ENCODE data around the gene DIS3L2.
A peak's percentile ranks its signal among the peaks of the same experiment; 100 is the strongest.
"Not testable (repeated sequence)": the region's sequence is repeated elsewhere in the genome, so short reads cannot be mapped to it uniquely, and the experiment has no call there.

DIS3L2 gene

GRCh38 chr2:232313645-232314044 lies 352.1 kb downstream of the DIS3L2 start:
- DNase-seq = not testable (repeated sequence)

GRCh38 chr2:232315049-232315922 lies 353.8 kb downstream of the DIS3L2 start:
- DNase-seq = no peak

GRCh38 chr2:232315923-232316299 lies 354.4 kb downstream of the DIS3L2 start:
- DNase-seq = no peak

- DNase-seq = no peak
These were observed 355.2 kb downstream of the DIS3L2 start for GRCh38 chr2:232316461-232317330.

GRCh38 chr2:232318169-232318855 lies 356.8 kb downstream of the DIS3L2 start:
- DNase-seq = no peak

- no peak for DNase-seq
These were observed 357.7 kb downstream of the DIS3L2 start for GRCh38 chr2:232319067-232319802.

GRCh38 chr2:232319803-232320442 lies 358.4 kb downstream of the DIS3L2 start:
- no peak for DNase-seq

GRCh38 chr2:232320443-232320803 lies 358.9 kb downstream of the DIS3L2 start:
- no peak for DNase-seq

- DNase-seq = no peak
These were observed 359.8 kb downstream of the DIS3L2 start for GRCh38 chr2:232321156-232321816.

- no peak for DNase-seq
These were observed 360.5 kb downstream of the DIS3L2 start for GRCh38 chr2:232321817-232322559.

- DNase-seq = no peak
These were observed 361.2 kb downstream of the DIS3L2 start for GRCh38 chr2:232322560-232323327.

GRCh38 chr2:232323328-232323650 lies 361.8 kb downstream of the DIS3L2 start:
- DNase-seq = no peak

- DNase-seq = not testable (repeated sequence)
These were observed 362.5 kb downstream of the DIS3L2 start for GRCh38 chr2:232323967-232324366.

GRCh38 chr2:232324778-232325177 lies 363.3 kb downstream of the DIS3L2 start:
- DNase-seq = no peak

GRCh38 chr2:232325324-232326273 lies 364.1 kb downstream of the DIS3L2 start:
- DNase-seq = no peak

- not testable (repeated sequence) for DNase-seq
These were observed 365.0 kb downstream of the DIS3L2 start for GRCh38 chr2:232326274-232327104.

- peak; percentile 10 for DNase-seq
These were observed 365.9 kb downstream of the DIS3L2 start for GRCh38 chr2:232327105-232328031.
